RWPE1 (cell line): ENCODE data around the gene NR5A1.

Experiments
- CTCF ChIA-PET: fragments of 350-600 bp; sonication (Branson Sonifier 250); formaldehyde crosslinking; extraction: SDS; loops from one replicate; lab custom pipeline; 2021; lab: Yijun Ruan, JAX
- POLR2A ChIA-PET: fragments of 400-600 bp; formaldehyde crosslinking; extraction: SDS; loops from one replicate; lab custom pipeline; 2020; ENCODE audit warnings: antibody characterized with exemption; ENCODE audit not compliant: low non-redundant PET; lab: Yijun Ruan, JAX
- DNase-seq: peaks from one replicate; pipeline ENCODE4 v3.0.0; 2012; ENCODE audit warnings: low spot score
- H3K27ac ChIP-seq: fragments of 450-650 bp; 2 replicates; pipeline ENCODE4 v1.5.1; 2017
- TF ChIP-seq, protein P1 (sequence below): fragments of 450-650 bp; conservative IDR thresholded peaks from 2 replicates; pipeline ENCODE4 v1.5.1; 2017; ENCODE audit warnings: low read depth, mild to moderate bottlenecking

NR5A1 gene

DNA sequence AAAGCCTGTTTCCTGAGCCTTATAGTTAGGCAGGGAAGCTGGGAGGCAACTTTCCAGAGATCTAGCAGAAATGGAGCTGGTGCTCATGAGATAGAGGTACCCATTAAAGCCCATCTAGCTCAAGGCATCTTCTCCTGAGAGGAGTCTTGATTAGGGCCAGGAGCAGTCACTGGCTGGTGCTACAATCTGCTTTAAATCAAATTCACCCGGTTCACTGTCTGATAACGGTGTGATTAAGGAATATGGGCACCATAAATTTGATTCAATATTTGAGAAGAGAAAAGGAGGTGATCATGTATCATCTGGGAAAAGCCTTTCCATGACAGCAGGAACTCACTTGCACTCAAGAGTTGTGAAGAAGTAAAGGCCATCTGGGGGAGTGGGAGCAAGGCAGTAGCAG is 23.9 kb upstream of the NR5A1 start:
- TF ChIP-seq, protein P1, sequence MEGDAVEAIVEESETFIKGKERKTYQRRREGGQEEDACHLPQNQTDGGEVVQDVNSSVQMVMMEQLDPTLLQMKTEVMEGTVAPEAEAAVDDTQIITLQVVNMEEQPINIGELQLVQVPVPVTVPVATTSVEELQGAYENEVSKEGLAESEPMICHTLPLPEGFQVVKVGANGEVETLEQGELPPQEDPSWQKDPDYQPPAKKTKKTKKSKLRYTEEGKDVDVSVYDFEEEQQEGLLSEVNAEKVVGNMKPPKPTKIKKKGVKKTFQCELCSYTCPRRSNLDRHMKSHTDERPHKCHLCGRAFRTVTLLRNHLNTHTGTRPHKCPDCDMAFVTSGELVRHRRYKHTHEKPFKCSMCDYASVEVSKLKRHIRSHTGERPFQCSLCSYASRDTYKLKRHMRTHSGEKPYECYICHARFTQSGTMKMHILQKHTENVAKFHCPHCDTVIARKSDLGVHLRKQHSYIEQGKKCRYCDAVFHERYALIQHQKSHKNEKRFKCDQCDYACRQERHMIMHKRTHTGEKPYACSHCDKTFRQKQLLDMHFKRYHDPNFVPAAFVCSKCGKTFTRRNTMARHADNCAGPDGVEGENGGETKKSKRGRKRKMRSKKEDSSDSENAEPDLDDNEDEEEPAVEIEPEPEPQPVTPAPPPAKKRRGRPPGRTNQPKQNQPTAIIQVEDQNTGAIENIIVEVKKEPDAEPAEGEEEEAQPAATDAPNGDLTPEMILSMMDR = no peak
- ChIA-PET CTCF (interaction anchor here (0.7 kb wide), 1 partner anchor 44 kb away, joined by 4 read pairs; no protein-coding TSS in a partner anchor), POLR2A (no interaction called here)
- no peak for DNase-seq
- no peak overlapping the region for H3K27ac ChIP-seq

DNA sequence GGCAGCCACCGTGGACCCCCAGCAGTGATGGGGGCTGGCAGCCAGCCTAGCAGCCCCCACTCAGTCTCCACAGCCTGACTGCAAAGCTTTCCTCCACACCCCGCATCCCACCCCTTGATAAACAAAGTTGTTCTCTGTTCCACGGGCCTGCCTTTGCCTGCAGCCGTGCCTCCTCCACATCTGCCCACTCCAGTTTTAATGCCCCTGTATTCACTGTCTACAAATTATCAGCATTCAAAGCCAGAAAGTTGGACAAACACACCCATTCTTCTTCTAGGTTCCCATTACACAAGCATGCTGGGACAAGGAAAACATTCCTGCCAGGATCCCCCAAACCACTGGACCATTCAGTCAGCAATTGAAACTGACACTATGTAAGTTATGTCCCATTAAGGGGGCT is 23.0 kb upstream of the NR5A1 start:
- DNase-seq = no peak
- ChIA-PET POLR2A (no interaction called here), CTCF (no interaction called here)
- TF ChIP-seq, protein P1 = no peak
- H3K27ac ChIP-seq = no peak overlapping the region

DNA sequence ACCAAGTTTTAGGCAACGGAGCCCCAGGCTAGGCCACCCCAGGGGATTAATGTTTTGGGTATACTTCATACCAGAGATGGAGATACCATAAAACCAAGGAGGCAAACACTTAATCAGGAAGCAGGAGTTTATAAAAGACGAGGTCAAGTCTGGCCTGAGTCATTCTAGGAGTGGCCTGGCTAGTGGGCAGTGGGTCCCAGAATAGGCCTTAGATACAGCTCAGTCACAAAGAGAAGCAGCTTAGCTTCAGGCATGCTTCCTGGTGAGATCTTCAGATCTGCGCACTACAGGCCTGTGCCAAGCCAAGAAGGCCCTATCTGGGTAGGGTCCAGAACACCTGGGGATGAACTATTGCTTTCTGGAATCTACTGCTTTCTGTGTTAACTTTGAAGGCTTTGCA is 20.6 kb upstream of the NR5A1 start:
- POLR2A ChIA-PET = interaction anchor here (1.0 kb wide), 1 partner anchor 162 kb away, joined by 3 read pairs; no protein-coding TSS in a partner anchor
- DNase-seq = no peak
- TF ChIP-seq, protein P1 = no peak
- no peak overlapping the region for H3K27ac ChIP-seq
- CTCF ChIA-PET = interaction anchor here (0.5 to 1.5 kb wide), 2 partner anchors 9 to 152 kb away, joined by 3 to 7 read pairs; no protein-coding TSS in a partner anchor

DNA sequence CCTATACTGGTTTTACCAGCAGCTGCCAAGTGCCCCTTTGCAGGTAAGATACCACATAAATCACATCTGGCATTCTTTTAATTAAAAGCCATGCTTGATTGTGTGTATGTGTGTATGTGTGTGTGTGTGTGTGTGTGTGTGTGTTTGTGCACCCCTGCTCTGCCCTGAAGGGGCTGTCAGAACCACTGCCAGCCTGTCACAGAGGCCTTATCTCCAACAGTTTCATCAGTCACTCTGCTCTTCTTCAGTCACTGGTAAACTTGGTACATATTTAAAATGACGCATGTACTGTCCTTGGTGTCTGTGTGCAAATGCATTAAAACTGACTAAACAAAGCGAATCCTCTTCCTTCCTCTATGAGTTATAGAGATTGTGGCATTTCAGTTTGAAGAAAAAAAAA is 19.0 kb upstream of the NR5A1 start:
- TF ChIP-seq, protein P1 = no peak
- ChIA-PET POLR2A (no interaction called here), CTCF (no interaction called here)
- no peak overlapping the region for H3K27ac ChIP-seq
- DNase-seq = no peak

DNA sequence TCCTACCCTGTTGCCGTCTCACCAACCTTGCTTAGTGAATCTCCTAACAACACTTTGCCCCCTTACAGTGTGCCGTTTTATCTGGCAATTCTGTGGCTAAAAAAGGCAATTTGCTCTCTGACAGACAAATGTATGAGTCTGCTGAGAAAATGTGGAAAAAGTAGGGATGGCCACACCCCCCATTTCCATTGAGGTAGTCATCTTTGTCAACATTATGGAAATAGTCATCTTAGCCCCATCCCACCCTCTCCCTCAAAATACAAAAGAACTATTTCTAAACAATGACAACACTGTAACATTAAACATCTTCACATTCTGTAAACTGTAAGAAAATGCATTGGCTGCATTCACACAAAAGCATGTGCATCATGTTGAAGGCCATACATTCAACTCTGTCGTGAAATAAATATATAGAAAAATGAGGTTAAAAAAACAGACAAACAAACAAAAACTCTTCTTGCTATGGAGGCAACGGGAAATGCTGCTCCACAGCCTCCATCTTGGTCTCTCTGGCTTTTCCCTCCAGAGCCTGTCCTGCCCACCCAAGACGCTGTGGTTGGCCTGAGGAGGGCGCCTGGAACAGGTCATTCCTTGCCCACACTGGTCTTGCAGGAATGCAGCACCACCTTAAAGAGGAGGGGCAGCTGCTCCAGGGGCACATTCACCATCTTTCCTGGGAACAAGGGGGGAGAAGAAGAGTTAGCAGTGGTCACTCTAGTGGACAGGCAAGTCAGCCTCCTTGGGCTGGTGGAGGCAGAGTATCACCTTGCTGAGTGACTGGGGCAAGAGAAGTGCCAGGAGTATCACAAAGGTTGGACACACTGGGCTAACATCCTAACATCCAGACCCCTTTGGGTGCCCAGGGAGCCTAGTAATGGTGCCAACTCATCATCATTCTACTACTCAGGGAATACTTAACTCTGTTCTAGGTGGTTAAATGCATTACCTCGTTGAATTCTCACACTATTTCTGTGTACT is 15.2 kb upstream of the NR5A1 start:
- no peak overlapping the region for H3K27ac ChIP-seq
- POLR2A ChIA-PET = no interaction called here
- TF ChIP-seq, protein P1 = no peak
- CTCF ChIA-PET = interaction anchor here (0.5 to 0.8 kb wide), 3 partner anchors 17 to 171 kb away, joined by 3 to 7 read pairs (median 3); no protein-coding TSS in a partner anchor
- DNase-seq = no peak

DNA sequence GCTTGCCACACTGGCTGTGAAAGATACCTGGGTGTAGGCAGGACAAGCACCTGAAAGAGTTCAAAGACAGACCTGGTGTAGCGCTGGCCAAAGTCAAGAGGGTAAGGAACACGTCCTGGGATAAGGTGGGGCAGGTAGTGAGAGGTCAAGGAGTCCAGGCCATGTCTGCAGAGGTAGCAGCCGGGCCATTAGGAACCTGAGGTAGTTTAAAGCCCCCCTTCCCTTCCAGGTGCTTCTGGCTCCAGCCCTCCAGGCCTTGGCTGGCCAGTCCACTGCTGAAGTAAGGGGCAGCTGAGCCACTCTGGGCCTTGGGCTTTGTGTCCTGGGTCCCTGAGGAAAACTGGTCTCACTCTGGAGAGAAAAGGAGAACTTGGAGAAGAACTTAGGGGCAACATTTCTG is 13.9 kb upstream of the NR5A1 start:
- TF ChIP-seq, protein P1 = no peak
- DNase-seq = no peak
- no peak overlapping the region for H3K27ac ChIP-seq
- ChIA-PET CTCF (interaction anchor here (0.5 to 0.6 kb wide), 3 partner anchors 16 to 404 kb away, joined by 3 read pairs; no protein-coding TSS in a partner anchor), POLR2A (no interaction called here)
